ENCODE results near the gene CTU1. TPM values are rescaled to one million over a fixed set of nuclear protein-coding genes. Genes with fewer than 3 reads are reported as not detected.

The CTU1 gene
- total RNA-seq, 1 donor from 2014 or later, result 8.3 TPM

DNA sequence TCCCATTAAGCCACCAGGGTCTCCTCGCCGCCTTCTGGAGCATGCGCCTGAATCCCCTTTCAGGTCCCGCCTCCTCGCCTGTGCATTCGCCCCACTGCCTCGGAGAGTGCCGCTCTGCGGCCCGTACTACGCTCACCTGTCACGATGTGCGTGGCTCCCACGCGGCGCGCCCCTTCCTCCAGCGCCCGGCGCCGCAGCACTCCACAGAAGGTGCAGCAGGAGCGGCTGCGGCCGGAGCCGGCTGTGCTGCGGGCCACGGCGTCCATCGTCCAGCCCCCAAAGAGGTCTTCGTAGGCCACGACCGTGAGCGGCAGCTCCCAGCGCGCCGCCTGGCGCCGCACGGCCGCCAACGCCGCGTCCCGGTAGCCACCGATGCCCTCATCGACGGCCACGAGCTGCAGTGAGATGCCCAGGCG lies 4.3 kb downstream of the CTU1 start:
- no peak for TF ChIP-seq CTCF (IDR thresholded peaks at IDR 0.05)
- DNase-seq (no peak), ATAC-seq (no peak)
- no peak overlapping the region for H3K27ac ChIP-seq
- H3K4me1 ChIP-seq, result peaks cover 14% of the 10 kb centered on the region
- H3K27me3 ChIP-seq (ENCODE audit: low read depth), result no peaks in the 10 kb centered on the region
- no peak overlapping the region for H3K4me3 ChIP-seq
- intact Hi-C loops (cut with DNase I), result no loop called here
- H3K9me3 ChIP-seq, result no peaks in the 10 kb centered on the region
- peaks cover 37% of the 10 kb centered on the region for H3K36me3 ChIP-seq

DNA sequence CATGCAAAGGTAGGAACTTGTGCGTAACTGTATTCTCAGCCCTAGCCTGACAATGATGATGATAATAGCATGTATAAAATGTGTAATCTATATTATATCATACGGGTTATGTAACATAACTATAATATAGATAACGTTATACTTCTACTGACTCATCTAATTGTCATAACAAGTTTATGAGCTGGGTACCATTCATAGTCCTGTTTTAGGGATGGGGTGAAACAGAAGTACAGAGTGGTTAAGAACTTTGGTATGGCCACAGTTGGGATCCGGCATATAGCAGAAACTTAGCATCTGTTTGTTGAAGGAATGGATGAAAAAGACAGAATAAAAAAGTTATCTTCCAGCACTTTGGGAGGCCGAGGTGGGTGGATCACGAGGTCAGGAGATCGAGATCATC lies 5.2 kb downstream of the CTU1 start:
- intact Hi-C loops (cut with DNase I), result no loop called here
- Histone ChIP-seq H3K4me1 (peaks cover 11% of the 10 kb centered on the region), H3K4me3 (no peak overlapping the region), H3K27ac (no peak overlapping the region), H3K27me3 (ENCODE audit: low read depth) (no peaks in the 10 kb centered on the region), H3K36me3 (peaks cover 42% of the 10 kb centered on the region), H3K9me3 (no peaks in the 10 kb centered on the region)
- ATAC-seq (no peak), DNase-seq (no peak)
- TF ChIP-seq CTCF (IDR thresholded peaks at IDR 0.05), result no peak

GRCh38 chr19:51101171-51101865 lies 6.9 kb downstream of the CTU1 start:
- Histone ChIP-seq H3K36me3 (peaks cover 45% of the 10 kb centered on the region), H3K27ac (no peak overlapping the region), H3K4me3 (no peak overlapping the region), H3K4me1 (no peaks in the 10 kb centered on the region), H3K27me3 (ENCODE audit: low read depth) (no peaks in the 10 kb centered on the region), H3K9me3 (no peaks in the 10 kb centered on the region)
- no peak for TF ChIP-seq CTCF (IDR thresholded peaks at IDR 0.05)
- DNase-seq, result no peak
- intact Hi-C loops (cut with DNase I), result no loop called here
- ATAC-seq, result no peak

GRCh38 chr19:51100601-51101000 lies 7.6 kb downstream of the CTU1 start:
- DNase-seq (no peak), ATAC-seq (no peak)
- no peak for TF ChIP-seq CTCF (IDR thresholded peaks at IDR 0.05)
- H3K9me3 ChIP-seq, result no peaks in the 10 kb centered on the region
- H3K27me3 ChIP-seq (ENCODE audit: low read depth), result no peaks in the 10 kb centered on the region
- H3K4me3 ChIP-seq, result no peak overlapping the region
- intact Hi-C loops (cut with DNase I), result no loop called here
- H3K27ac ChIP-seq, result no peak overlapping the region
- peaks cover 45% of the 10 kb centered on the region for H3K36me3 ChIP-seq
- no peaks in the 10 kb centered on the region for H3K4me1 ChIP-seq

GRCh38 chr19:51099047-51099382 lies 9.2 kb downstream of the CTU1 start:
- Histone ChIP-seq H3K9me3 (no peaks in the 10 kb centered on the region), H3K27ac (no peak overlapping the region), H3K27me3 (ENCODE audit: low read depth) (no peaks in the 10 kb centered on the region), H3K36me3 (peaks cover 45% of the 10 kb centered on the region), H3K4me3 (no peak overlapping the region), H3K4me1 (no peaks in the 10 kb centered on the region)
- ATAC-seq, result no peak
- no peak for DNase-seq
- no peak for TF ChIP-seq CTCF (IDR thresholded peaks at IDR 0.05)
- intact Hi-C loops (cut with DNase I), result no loop called here
